ENCODE measurements around the gene PTH1R.

DNA sequence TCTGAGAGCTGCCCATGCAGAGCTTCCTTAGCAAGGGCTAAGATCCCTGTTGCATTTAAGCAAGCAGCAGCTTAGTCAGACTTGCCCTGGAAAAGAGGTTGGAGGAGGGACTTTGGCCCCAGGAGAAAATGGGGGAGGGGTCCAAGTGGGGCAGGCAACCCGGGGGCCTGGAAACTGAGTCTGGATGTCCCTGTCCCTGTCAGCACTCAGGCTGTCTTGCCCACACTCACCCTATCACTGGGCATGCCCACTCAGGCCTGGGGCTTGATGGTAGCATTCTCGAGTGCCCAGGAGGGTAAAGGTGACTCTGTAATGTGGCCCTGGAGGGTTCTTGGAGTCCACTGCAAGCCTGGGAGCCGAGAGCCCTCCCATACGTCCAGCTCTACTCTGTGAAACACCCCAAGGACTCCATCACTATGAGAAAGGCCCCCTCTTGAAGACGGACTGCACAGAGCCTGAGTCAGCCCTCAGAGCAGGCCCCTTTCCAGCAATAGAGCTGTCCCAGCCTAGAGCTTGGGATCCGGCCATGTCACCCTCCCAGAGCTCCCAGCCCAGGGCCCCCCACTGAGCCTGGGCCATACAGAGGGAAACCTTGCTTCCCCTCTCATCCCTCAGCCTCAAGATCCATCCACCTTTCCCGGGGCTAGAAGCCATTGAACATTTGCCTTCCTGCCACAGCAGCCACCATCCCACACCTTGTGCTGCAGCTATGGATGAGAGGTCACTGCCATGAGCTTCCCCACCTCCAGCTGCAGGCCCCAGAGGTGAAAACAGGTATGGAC is 27.6 kb upstream of the PTH1R start:
- TF ChIP-seq POLR2A (IDR thresholded peaks at IDR 0.05): no peak
- TF ChIP-seq, protein P1, sequence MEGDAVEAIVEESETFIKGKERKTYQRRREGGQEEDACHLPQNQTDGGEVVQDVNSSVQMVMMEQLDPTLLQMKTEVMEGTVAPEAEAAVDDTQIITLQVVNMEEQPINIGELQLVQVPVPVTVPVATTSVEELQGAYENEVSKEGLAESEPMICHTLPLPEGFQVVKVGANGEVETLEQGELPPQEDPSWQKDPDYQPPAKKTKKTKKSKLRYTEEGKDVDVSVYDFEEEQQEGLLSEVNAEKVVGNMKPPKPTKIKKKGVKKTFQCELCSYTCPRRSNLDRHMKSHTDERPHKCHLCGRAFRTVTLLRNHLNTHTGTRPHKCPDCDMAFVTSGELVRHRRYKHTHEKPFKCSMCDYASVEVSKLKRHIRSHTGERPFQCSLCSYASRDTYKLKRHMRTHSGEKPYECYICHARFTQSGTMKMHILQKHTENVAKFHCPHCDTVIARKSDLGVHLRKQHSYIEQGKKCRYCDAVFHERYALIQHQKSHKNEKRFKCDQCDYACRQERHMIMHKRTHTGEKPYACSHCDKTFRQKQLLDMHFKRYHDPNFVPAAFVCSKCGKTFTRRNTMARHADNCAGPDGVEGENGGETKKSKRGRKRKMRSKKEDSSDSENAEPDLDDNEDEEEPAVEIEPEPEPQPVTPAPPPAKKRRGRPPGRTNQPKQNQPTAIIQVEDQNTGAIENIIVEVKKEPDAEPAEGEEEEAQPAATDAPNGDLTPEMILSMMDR (IDR thresholded peaks at IDR 0.05): no peak

Measured in testis (tissue), 2 donors.